Iris pigment epithelial cell (primary cell): ENCODE results near the gene PRAC2.

Experiments used
- DNase-seq: peaks from one replicate; pipeline ENCODE4 v3.0.0-alpha.2; 2011; ENCODE audit warnings: low read depth

PRAC2 gene

GRCh38 chr17:48755356-48755755 lies 32.4 kb downstream of the PRAC2 start:
- DNase-seq, result no peak

GRCh38 chr17:48756830-48757251 lies 33.9 kb downstream of the PRAC2 start:
- DNase-seq, result no peak

GRCh38 chr17:48757524-48757961 lies 34.6 kb downstream of the PRAC2 start:
- DNase-seq, result no peak

DNA sequence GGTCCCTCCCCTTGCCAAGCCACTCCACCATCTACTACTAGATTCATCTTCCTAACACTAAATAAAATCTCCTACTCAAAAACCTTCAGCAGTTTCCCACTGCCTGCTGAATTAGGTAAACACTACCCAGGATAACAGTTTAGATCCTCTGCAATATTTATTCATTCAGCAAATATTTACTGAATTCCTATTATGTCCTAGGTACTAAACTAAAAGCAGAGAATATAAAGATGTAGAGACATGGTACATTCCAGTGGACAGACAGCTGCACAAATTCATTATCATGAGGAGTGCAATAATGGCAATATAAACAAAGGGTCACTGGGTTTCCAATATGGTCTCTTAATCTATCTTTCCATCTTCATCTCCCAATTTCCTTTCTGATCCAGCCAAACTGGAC lies 36.3 kb downstream of the PRAC2 start:
- no peak for DNase-seq

GRCh38 chr17:48760411-48760810 lies 37.4 kb downstream of the PRAC2 start:
- no peak for DNase-seq

DNA sequence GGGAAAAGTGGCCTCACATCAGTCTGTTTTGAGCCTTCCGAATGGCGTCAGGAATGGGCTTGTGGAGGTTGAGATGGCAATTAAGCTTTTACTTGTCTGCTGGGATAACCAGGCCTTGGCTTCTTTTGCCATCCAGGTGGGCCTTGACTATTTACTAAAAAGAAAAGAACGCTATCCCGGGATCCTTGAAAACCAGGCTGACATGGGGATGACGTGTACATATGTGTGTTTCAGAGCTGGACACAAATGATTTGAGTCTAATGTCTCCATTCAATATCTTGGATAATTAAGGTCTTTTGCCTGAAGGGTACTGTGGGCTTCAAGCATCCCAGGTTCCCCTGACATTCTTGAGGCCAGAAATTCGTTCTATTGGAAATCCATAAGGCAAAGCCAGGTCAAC lies 38.1 kb downstream of the PRAC2 start:
- no peak for DNase-seq

DNA sequence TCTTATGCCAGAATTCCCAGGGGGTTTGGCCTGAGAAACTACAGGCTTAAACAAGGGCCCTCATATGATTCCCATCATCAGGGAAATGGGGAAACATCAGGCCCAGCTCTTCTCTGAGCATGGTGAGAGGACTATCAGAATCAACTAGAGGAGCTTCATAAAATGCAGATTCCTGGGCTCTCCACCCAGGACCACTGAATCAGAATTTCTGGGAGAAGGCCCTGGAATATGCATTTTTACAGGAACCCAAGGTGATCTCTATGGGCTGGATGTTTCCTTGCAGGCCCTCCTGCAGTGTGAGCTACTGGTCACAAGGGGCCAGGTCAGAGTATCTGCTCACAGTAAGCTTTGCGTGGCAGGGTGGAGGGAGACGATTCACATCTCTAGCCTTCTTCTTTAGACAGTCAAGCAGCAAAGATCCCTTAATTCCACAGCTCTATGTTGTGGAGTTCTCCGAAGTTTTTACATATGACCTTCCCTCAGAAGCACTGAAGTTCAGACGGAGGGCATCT lies 44.3 kb downstream of the PRAC2 start:
- DNase-seq, result no peak

DNA sequence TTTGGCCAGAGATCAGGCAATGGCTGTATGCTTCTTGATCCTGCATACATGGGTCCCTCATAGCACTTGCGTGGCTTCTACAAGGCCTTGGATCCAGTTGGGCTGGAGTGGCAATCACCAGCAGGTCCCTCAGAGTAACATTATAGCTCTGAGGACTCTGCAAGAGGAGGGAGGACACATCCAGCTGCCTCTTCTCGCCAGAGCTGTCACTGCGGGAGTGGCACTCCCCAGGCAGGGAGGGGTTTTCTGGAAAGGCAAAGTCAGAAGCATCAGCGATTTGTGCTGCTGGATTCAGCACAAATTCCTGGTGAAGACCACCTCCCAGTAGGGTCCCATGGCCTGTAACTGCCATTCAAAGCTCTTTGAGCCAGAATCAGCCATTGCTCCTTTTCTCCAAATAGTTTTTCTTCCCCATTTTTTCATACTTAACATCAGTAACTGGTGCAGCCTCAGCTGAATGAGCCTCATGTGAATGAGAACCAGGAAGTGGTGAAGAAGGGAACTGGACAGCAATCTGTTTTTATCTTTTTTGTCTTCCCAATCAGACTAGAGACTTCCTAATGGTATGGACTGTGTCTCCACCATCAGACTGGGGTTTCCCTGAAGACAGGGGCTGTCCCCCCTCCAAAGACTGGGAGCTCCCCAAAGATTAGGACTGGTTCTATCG lies 46.2 kb downstream of the PRAC2 start:
- DNase-seq, result no peak

DNA sequence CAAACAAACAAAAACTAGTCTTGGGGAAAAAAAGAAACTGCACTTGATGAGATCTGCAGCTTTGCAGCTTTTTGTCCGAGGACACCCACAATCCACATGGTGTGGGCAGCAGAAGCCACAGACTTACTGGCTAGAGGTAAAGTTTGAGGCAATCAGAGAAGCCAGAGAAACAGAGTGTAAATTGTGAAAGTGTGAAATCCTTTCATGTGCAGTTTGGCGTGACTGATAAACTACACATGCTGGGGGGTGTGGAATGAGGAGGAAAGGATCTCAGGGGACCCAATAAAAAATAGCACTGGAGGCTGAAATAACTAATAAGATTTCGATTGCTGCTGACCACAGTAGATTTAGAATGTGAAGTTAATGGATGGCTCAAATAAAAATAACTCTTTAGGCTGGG lies 48.0 kb downstream of the PRAC2 start:
- DNase-seq, result no peak

- DNase-seq, result no peak
Measured at GRCh38 chr17:48773245-48773644, 50.3 kb downstream of the PRAC2 start.
